HT1080 (cell line): ENCODE results near the gene FALEC. TPM values are rescaled to one million over a fixed set of nuclear protein-coding genes. Genes with fewer than 3 reads are reported as not detected.
"Not testable (repeated sequence)": the region's sequence is repeated elsewhere in the genome, so short reads cannot be mapped to it uniquely, and the experiment has no call there.

ENCODE experiments used
- DNase-seq: peaks from one replicate; pipeline ENCODE4 v3.0.0-alpha.2; 2015; ENCODE audit warnings: low read depth
- total RNA-seq: library from RNA; depleted of rRNA; stranded (reverse); fragments of >200 nt; shearing (Covaris generic); gene quantifications from 2 replicates; pipeline ENCODE4 v1.2.3, GENCODE V29; 2014

Gene FALEC
- total RNA-seq, 1 experiment from 2014 or later: not detected

DNA sequence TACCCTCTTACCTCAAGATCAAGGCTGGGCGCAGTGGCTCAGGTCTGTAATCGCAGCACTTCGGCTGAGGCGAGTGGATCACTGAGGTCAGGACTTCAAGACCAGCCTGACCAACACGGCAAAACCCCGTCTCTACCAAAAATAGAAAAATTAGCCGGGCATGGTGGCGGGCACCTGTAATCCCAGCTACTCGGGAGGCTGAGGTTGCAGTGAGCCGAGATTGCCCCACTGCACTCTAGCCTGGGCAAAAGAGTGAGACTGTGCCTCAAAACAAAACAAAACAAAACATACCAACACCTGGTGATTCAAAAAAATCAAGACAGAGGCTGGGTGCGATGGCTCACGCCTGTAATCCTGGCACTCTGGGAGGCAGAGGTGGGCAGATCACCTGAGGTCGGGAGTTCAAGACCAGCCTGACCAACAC is 58.1 kb downstream of the FALEC start:
- not testable (repeated sequence) for DNase-seq

DNA sequence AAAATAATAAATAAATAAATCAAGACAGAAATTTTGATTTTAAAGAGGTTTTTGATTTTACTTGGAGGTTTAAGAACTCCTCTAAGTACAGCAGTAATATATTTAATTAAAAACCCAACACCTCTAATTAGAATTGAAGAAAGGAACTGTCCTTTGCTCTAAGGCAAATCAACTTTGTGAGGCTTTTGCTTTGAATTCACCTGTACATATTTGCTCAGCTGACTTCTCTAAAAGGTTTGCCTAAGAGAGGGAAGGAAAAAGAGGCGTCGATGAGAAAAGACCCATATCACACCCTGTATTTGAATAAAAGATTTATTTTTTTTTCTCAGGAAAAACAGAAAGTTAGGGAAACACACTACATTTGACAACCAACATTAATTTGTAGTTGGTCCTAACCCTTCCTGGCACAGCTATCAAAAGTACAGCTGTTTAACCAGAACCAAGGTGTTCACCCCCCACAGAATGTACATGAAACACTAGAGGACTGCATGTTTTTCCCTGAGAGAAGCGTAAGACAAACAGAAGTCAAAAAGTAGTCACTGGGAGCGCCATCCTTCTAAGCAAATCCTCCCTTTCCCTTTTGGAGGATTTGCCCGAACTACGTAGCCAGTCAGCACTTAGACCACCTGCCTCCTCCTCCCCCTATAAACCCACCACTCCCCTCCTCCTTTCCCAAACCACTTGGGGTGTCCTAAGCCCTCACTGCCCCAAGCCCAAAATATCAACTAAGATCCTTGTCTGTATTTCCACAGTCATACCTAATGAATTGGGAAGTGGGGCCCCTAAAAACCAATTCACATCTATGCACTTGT is 58.9 kb downstream of the FALEC start:
- no peak for DNase-seq

DNA sequence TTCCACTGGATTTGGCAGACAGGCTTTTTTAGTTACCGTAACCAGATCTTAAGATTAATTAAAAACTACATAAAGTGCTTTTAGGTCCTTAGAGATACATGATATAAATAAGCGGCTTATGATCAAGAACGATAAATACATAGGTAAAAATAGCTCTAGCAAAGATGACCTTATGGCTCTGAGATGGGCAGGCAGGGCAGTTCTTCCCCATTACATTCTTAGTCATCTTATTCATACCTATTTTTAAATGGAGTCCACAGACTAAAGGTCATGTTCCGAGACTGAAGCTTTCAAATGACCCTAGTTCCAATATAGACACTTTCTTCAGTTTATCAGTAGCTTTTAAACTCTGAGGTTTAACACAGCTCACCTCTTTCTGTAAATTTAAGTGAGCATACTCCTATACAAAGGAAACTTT is 59.5 kb downstream of the FALEC start:
- DNase-seq: no peak

DNA sequence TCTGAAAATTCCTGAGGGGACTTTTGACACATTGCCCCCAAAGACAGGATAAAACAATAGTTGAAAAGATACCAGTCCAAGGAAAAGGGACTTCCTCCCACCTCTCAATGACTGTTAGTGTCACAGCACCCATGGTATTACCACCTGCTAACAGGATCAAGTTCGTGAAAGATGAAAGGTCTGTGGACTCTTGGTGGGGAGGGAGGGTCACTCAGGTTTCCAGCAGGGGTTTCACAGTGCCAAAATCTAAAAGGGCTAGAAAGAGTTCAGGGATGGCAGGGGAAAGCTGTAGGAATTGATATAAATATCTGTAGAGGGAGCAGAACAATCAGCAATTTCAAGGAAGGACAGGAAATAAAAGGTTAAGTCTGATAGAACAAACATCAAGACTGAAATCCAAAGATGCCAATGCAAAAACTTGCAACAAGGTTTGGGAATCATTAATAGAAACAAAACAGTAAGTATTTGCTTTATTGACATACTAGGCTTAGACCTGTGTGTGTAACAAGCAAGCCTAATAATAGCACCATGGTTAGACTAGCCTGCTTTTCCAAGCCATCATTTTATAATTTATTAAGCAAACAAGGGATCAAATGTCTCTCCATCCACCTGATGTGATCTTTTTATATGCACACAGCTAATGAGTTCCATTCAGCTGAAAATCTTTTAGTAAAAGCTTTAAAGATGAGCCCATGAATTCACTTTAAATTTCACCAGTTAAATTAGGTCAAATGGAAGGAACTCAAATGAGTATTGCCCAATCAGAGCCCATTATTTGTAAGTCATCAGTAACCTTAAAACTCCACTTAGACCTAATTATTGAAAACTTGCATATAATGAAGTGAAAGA is 60.2 kb downstream of the FALEC start:
- DNase-seq: no peak

DNA sequence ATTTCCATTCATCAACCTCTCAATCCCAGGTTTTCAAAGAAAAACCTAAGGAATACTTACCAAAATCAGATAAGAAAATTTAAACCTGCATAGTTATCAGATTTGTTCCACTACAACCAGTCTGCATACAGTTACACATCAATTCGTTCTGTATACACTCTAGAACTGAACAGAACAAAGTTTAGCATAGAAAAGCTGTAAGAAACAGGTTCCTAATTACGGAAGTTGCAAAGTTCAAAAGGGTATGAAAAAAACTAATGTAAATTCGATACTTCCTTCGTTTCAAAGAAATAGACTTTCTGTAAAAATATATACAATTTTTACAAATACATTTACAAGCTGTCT is 60.8 kb downstream of the FALEC start:
- no peak for DNase-seq

DNA sequence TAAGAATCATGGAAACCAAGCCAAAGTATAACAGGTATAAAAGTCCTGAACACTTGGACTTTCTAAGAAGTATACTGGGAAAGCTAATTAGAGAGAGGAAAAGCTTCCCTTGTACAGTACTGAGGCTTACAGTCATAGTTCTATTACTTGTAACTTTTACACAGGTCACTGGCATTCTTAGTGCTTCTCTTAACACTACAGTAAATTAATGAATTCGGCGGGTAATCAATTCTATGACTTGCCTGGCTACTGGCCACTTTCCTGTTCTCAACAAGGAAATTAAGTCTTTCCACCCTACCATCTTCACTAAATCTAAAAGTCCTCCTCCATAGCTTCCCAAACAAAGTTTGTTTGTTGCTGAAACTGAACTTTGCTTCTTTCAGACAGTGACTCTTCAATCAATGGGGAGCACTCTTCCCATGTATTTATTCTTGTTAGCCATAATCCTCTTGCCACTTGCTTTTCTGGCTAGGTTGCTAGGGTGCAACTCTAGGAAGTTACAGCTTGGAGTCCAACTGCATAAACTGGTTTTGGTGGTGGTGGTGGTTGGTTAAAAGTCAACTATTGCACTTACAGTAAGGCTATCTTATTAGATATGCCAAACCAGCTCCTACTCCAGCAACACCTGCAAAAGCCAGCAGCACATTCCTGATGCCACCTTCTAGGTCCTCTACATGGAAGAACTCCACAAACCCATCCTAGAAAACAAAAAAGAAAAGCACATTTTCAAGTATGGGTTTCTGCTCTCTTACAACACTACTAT is 61.4 kb downstream of the FALEC start:
- peak; percentile 42 for DNase-seq

DNA sequence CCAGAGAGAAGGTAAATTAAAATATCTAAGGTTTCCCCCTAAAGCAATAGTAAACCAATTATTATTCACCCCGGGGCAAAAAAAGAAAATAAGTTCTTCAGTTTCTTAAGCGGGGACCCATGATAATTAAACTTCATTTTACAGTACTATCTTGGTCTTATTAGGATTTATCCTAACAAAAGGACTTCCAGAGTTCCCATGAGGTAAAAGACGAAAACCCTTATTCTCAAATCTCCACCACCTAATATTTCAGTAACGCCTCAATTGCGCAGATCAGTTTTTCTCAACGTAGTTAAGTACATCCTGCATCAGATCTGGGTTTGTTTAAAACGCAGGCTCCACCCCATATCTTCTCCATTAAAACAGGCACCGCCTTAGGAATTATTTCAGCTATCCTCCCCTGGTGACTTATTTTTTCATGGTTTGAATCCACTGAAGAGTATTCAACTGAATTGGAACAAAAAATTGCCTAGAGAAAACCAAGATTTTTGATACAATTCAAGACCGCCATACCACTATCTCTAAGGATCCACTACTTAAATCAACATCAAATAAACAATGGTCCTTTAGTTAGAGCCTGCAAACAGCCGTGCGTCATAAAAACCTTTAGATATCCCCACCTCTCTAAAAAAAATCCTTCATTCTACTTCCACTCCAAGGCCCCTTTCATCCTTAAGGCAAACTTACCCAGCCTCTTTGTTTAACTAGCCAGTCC is 62.2 kb downstream of the FALEC start:
- peak; percentile 48 for DNase-seq

DNA sequence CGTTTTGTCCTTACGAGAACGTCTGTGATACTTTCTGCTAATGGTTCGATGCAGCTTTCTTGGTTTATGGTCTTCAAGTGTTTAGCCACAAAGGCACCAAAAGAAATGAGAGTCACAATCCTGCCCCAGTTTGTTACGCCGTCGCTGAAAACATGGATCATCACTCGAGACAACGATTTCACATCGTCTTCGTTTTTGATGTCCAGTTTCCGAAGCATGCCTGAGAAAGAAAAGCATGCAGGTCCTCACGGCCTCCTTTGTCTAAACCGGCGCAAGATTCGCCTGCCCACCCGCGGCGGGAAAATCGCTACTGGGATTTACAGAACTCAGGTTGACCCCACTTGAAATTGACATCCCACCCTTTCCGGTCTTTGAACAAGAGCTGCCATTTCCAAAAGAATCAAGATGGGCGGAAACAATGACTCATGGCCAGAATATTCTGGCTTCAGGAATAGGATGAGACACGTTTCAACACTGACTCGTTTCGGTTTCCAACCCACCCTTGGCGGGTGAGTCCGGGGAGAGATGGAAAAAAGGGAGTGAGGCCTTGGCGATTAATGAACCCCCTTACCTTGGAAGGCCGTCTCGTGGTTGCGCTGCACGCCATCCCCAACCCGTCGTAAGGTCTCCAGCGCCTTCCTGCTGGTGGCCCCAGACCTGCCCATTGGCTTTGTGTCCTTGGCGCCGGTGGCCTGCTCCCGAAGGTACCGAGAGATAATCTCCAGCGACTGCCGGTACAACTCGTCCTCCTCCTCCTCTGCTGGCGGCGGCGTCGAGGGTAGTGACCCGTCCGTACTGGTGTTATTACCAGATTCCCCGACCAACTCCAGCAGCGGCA is 62.9 kb downstream of the FALEC start:
- DNase-seq: peak; percentile 91

DNA sequence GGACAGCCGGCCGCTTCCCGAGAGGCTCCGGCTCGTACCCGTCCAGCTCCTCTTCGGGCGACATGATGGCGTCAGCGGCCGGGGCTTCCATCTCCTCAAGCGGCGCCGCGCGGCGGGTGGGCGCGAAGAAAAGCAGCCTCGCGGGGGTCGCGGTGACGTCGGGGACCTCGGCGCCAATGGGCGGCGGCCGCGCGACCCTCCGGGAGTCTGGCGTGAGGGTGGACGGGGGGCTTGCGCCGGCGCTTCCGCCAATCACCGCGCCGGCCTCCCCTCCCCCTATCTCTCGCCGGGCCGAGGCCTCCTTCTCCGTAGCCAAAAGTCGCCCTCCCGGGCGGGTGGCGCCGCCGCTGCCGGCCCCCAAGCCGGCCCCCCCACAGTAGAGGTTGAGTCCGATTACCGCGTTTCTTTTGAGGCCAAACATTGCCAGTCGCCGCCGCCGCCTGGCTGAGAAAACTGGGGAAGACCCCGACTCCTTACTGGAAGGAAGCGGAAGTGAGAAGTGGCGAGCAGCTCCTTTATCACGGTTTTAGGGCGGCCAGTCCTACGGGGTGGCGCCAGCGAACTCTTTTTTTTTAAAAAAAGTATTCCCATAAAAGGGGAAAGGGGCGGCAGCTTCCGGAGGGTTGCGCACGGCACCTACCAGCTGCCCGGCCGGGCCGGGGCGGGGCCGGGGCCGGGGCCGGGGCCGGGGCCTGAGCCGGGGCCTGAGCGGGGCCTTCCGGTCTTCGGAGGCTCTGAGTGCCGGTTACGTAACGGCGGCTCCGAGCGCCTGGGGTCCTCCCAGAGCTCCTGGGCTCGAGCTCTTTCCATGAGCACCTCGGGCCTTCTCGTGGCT is 63.8 kb downstream of the FALEC start, which contains the start of gene MCL1:
Gene MCL1 (minus strand): TSS at position 501 of the 835 bp plus-strand sequence. CDS start 80 bp downstream, at position 421.
- DNase-seq: peak; percentile 97

DNA sequence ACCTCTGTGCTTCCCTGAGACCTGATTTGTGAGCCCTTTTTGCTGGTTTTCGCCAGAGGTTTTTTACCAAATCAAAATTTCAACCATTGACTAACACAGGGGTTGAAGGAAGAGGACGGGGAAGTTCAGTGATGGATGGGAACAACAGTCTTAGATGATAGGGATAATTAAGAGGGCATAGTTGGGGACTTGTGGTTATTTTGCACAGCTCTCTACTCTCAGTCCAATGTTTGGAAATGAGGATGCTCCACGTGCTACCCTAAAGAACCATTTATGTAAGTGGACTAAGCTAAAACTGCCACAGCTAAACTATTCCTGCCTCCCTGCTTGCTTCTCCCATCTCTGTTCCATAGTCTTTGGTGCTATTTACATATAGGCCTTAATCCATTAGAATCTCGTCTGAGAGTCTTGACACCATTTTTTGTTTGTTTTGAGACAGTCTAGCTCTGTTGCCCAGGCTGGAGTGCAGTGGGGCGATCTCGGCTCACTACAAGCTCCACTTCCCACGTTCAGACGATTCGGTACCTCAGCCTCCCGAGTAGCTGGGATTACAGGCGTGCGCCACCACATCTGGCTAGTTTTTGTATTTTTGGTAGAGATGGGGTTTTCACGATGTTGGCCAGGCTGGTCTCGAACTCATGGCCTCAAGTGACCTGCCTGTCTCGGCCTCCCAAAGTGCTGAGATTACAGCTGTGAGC is 64.5 kb downstream of the FALEC start:
- no peak for DNase-seq

DNA sequence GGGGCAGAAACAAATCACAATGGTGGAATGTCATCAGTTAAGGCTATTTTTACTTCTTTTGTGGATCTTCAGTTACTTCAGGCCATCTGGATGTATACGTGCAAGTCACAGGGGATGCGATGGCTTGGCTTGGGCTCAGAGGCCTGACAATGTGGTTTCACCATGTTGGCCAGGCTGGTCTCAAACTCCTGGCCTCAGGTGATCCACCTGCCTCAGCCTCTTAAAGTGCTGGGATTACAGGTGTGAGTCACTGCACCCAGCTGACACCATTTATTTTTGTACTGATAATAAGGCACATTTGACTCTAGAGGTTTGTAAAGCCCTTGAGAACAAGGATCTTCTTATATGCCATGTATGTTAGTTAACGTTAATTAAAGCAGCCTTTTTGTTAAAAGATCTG is 65.4 kb downstream of the FALEC start:
- DNase-seq: not testable (repeated sequence)

DNA sequence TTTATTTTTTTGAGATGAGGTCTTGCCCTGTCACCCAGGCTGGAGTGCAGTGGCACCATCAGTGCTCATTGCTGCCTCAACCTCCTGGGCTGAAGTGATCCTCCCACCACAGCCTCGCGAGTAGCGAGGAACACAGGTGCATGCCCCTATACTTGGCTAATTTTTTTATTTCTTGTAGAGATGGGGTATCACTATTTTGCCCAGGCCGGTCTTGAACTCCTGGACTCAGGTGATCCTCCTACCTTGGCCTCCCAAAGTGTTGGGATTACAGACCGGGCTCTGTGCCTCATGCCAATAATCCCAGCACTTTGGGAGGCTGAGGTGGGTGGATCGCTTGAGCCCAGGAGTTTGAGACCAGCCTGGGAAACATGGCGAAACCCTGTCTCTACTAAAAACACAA is 65.9 kb downstream of the FALEC start:
- not testable (repeated sequence) for DNase-seq

DNA sequence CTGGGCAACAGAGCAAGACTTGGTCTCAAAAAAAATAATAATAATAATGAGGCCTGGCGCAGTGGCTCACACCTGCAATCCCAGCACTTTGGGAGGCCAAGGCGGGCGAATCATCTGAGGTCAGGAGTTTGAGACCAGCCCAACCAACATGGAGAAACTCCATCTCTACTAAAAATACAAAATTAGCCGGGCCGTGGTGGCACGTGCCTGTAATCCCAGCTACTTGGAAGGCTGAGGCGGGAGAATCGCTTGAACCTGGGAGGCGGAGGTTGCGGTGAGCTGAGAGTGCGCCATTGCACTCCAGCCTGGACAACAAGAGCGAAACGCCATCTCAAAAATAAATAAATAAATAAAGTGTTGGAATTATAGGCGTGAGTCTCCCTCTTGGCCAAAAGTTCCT is 66.4 kb downstream of the FALEC start:
- not testable (repeated sequence) for DNase-seq

DNA sequence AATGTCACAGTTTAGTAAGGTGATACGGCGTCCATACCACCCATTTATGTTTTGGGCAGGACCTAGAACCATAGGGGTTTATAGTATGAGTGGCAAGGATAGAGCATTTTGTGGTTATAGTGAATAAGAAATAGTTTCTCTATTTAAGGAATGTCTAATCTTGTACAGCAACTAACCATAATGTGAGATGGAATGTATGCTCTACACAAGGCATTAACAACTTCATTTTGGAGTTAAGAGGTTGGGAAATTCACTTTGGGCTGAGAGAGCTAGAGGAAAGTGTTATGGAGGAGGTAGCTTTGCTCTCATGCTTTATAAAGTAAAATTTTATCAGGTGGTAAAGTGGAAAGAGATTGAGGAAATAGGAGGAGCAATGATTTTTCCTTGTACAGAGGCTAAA is 66.8 kb downstream of the FALEC start:
- no peak for DNase-seq
